Fibroblast of villous mesenchyme (primary cell): ENCODE measurements around the gene XRCC4. TPM values are rescaled to one million over a fixed set of nuclear protein-coding genes. Genes with fewer than 3 reads are reported as not detected.
"Not testable (repeated sequence)": the region's sequence is repeated elsewhere in the genome, so short reads cannot be mapped to it uniquely, and the experiment has no call there.

ENCODE experiments used
- DNase-seq: peaks from one replicate; pipeline ENCODE4 v3.0.0-alpha.2; 2010; ENCODE audit warnings: low read depth
- H3K4me3 ChIP-seq: 2 replicates; pipeline ENCODE4 v1.5.1; 2011; ENCODE audit warnings: low read depth, mild to moderate bottlenecking, low read length
- CTCF ChIP-seq: IDR thresholded peaks from 2 replicates; pipeline ENCODE4 v1.5.1; 2012; ENCODE audit warnings: low read depth, mild to moderate bottlenecking, low read length; ENCODE audit not compliant: insufficient read depth
- total RNA-seq: library from RNA; depleted of rRNA; stranded (reverse); fragments of >200 nt; gene quantifications from 2 replicates; pipeline ENCODE4 v1.2.3, GENCODE V29; 2012

The XRCC4 gene
- total RNA-seq, 1 donor: 13.0 TPM

GRCh38 chr5:83050723-83051340, 26.5 kb upstream of the XRCC4 start:
- H3K4me3 ChIP-seq: no peak overlapping the region
- DNase-seq: no peak
- no peak for TF ChIP-seq CTCF

- DNase-seq: no peak
- no peak for TF ChIP-seq CTCF
Observed at GRCh38 chr5:83055166-83055565, 22.2 kb upstream of the XRCC4 start.

GRCh38 chr5:83058726-83059125, 18.6 kb upstream of the XRCC4 start:
- TF ChIP-seq CTCF: no peak
- DNase-seq: no peak
- H3K4me3 ChIP-seq: no peak overlapping the region

More at GRCh38 chr5:83055166-83055565, 22.2 kb upstream of the XRCC4 start:
- H3K4me3 ChIP-seq: no peak overlapping the region

GRCh38 chr5:83059341-83059740, 18.0 kb upstream of the XRCC4 start:
- DNase-seq: no peak
- no peak overlapping the region for H3K4me3 ChIP-seq
- TF ChIP-seq CTCF: no peak

- no peak for DNase-seq
- no peak overlapping the region for H3K4me3 ChIP-seq
- TF ChIP-seq CTCF: no peak
Observed at GRCh38 chr5:83066548-83067110, 10.7 kb upstream of the XRCC4 start.

- not testable (repeated sequence) for DNase-seq, H3K4me3 ChIP-seq
Observed at GRCh38 chr5:83067377-83067776, 10.0 kb upstream of the XRCC4 start.

- TF ChIP-seq CTCF: no peak
- DNase-seq: no peak
- H3K4me3 ChIP-seq: no peak overlapping the region
Observed at GRCh38 chr5:83069096-83069799, 8.1 kb upstream of the XRCC4 start.
